HepG2 (cell line): Measurements from ENCODE around the gene ZNHIT6. TPM values are rescaled to one million over a fixed set of nuclear protein-coding genes. Genes with fewer than 3 reads are reported as not detected.

Source experiments
- ATAC-seq: fragments of 200-7000 bp; cut with Tn5 transposase; 3 replicates; pipeline ENCODE4 v1.9.1; 2020; ENCODE audit warnings: mild to moderate bottlenecking, moderate library complexity
- BruUV-seq: library from RNA; stranded (reverse); fragments of 400-500 nt; replicated peaks from 2 replicates; lab custom pipeline; 2021; lab: Mats Ljungman, UMichigan
- CTCF ChIA-PET: fragments of 300-600 bp; formaldehyde crosslinking; extraction: SDS; loops from one replicate; lab custom pipeline; 2021; ENCODE audit warnings: low total read pairs, inconsistent platforms, low intra/inter-chr PET ratio; lab: Yijun Ruan, JAX
- POLR2A ChIA-PET: fragments of 350-600 bp; sonication (Branson Sonifier 250); formaldehyde crosslinking; loops from one replicate; lab custom pipeline; 2020; ENCODE audit warnings: antibody characterized with exemption, inconsistent platforms; lab: Yijun Ruan, JAX
- DNase-seq: peaks from one replicate; pipeline ENCODE4 v3.0.0-alpha.2; 2015; ENCODE audit warnings: low spot score
- FAIRE-seq: peaks from 3 replicates; lab custom pipeline; 2011; peaks lifted over from hg19 to GRCh38; lab: Jason Lieb, UNC
- H2AFZ ChIP-seq: one replicate; pipeline ENCODE4 v1.6.1; 2011; ENCODE audit warnings: low read length, inconsistent platforms
- H3K27ac ChIP-seq: fragments of 300-600 bp; 3 replicates; pipeline ENCODE4 v1.8.0; 2011; ENCODE audit warnings: mixed run types, mild to moderate bottlenecking, mixed read lengths, low read length, inconsistent platforms; ENCODE audit not compliant: insufficient read depth; ENCODE audit errors: extremely low read length
- H3K27me3 ChIP-seq, 2 experiments: fragments of 200-600 bp in 1 of 2; 2 replicates in 1 of 2; 3 replicates in 1 of 2; pipeline versions ENCODE4 v1.6.0 to v1.8.0; 2011; ENCODE audit warnings: low read length in 2 of 2, mild to moderate bottlenecking in 2 of 2, moderate library complexity in 2 of 2, inconsistent platforms in 1 of 2; ENCODE audit not compliant: insufficient read depth in 2 of 2, control insufficient read depth in 1 of 2
- H3K36me3 ChIP-seq, 2 experiments: fragments of 200-600 bp in 1 of 2; replicated peaks in 1 of 2; 2 replicates in 1 of 2; 3 replicates in 1 of 2; pipeline versions ENCODE4 v1.5.1 to v1.8.0; 2011; ENCODE audit warnings: low read length in 2 of 2, inconsistent platforms in 1 of 2; ENCODE audit not compliant: insufficient read depth in 2 of 2, control insufficient read depth in 1 of 2
- H3K4me1 ChIP-seq: 2 replicates; pipeline ENCODE4 v1.5.1; 2012; ENCODE audit warnings: low read length, inconsistent platforms; ENCODE audit not compliant: insufficient read depth
- H3K4me2 ChIP-seq: 2 replicates; pipeline ENCODE4 v1.6.0; 2011; ENCODE audit warnings: low read depth, low read length, inconsistent platforms
- H3K4me3 ChIP-seq, 3 experiments: fragments of 200-600 bp in 1 of 3; sonication (generic), shearing (Covaris generic) in 1 of 3; replicated peaks in 1 of 3; 2 replicates each; pipeline ENCODE4 v1.5.1; 2011 to 2016; ENCODE audit warnings: low read length in 3 of 3, inconsistent platforms in 2 of 3, low read depth in 2 of 3, mild to moderate bottlenecking in 2 of 3, control low read depth in 1 of 3, mixed read lengths in 1 of 3; ENCODE audit not compliant: insufficient read depth in 1 of 3
- H3K79me2 ChIP-seq: one replicate; pipeline ENCODE4 v1.6.1; 2011; ENCODE audit warnings: low read length, inconsistent platforms; ENCODE audit not compliant: insufficient read depth
- H3K9ac ChIP-seq: 2 replicates; pipeline ENCODE4 v1.6.0; 2011; ENCODE audit warnings: mild to moderate bottlenecking, low read depth, low read length, inconsistent platforms; ENCODE audit not compliant: insufficient read depth
- H3K9me3 ChIP-seq: 2 replicates; pipeline ENCODE4 v1.5.1; 2012; ENCODE audit warnings: mild to moderate bottlenecking, low read length
- H4K20me1 ChIP-seq: 2 replicates; pipeline ENCODE4 v1.6.0; 2011; ENCODE audit warnings: inconsistent platforms, mild to moderate bottlenecking, low read length, moderate library complexity; ENCODE audit not compliant: insufficient read depth
- ADNP ChIP-seq: sonication (generic); formaldehyde crosslinking; IDR thresholded peaks from 2 replicates; pipeline ENCODE4 v1.4.0; 2020; ENCODE audit warnings: missing genetic modification reagents
- ATRX ChIP-seq: sonication (generic); formaldehyde crosslinking; IDR thresholded peaks from 2 replicates; pipeline ENCODE4 v1.4.0; 2020; ENCODE audit warnings: missing genetic modification reagents, borderline replicate concordance
- CHCHD3 ChIP-seq: sonication (generic); formaldehyde crosslinking; IDR thresholded peaks from 2 replicates; pipeline ENCODE4 v1.8.0; 2022; ENCODE audit warnings: mild to moderate bottlenecking, missing genetic modification reagents, moderate library complexity
- CREB3 ChIP-seq: sonication (generic); formaldehyde crosslinking; IDR thresholded peaks from 2 replicates; pipeline ENCODE4 v1.5.0; 2020; ENCODE audit warnings: missing genetic modification reagents
- HCFC1 ChIP-seq: fragments of 150-350 bp; IDR thresholded peaks from 2 replicates; pipeline ENCODE4 v1.6.1; 2014; ENCODE audit warnings: low read depth, low read length
- NFYC ChIP-seq: IDR thresholded peaks from 2 replicates; pipeline ENCODE4 v1.6.1; 2016; ENCODE audit warnings: missing genetic modification reagents, missing compliant biosample characterization
- SPEN ChIP-seq: sonication (generic); formaldehyde crosslinking; IDR thresholded peaks from 2 replicates; pipeline ENCODE4 v1.5.1; 2020; ENCODE audit warnings: low read depth, mild to moderate bottlenecking, missing genetic modification reagents
- TGIF2 ChIP-seq: IDR thresholded peaks from 2 replicates; pipeline ENCODE4 v1.6.1; 2016; ENCODE audit warnings: control low read depth, missing compliant biosample characterization
- ZFP36L2 ChIP-seq: sonication (generic); formaldehyde crosslinking; IDR thresholded peaks from 2 replicates; pipeline ENCODE4 v1.4.0; 2020; ENCODE audit warnings: missing genetic modification reagents
- ZFP37 ChIP-seq: sonication (generic); formaldehyde crosslinking; IDR thresholded peaks from 2 replicates; pipeline ENCODE4 v1.4.0; 2020; ENCODE audit warnings: missing genetic modification reagents, borderline replicate concordance
- ZKSCAN5 ChIP-seq: sonication (generic); formaldehyde crosslinking; IDR thresholded peaks from 2 replicates; pipeline ENCODE4 v1.5.1; 2020; ENCODE audit warnings: mild to moderate bottlenecking, missing genetic modification reagents
- ZNF20 ChIP-seq: sonication (generic); formaldehyde crosslinking; IDR thresholded peaks from 2 replicates; pipeline ENCODE4 v1.4.0; 2020; ENCODE audit warnings: mild to moderate bottlenecking, moderate library complexity, missing genetic modification reagents
- ZNF207 ChIP-seq: fragments of 450-650 bp; IDR thresholded peaks from 2 replicates; pipeline ENCODE4 v1.6.1; 2016; ENCODE audit warnings: antibody characterized with exemption, borderline replicate concordance
- ZNF276 ChIP-seq: sonication (generic); formaldehyde crosslinking; IDR thresholded peaks from 2 replicates; pipeline ENCODE4 v1.4.0; 2020; ENCODE audit warnings: mild to moderate bottlenecking, low read depth, missing genetic modification reagents
- ZNF468 ChIP-seq: sonication (generic); formaldehyde crosslinking; IDR thresholded peaks from 2 replicates; pipeline ENCODE4 v1.8.0; 2022; ENCODE audit warnings: mild to moderate bottlenecking, moderate library complexity, missing genetic modification reagents
- ZNF563 ChIP-seq: sonication (generic); formaldehyde crosslinking; IDR thresholded peaks from 2 replicates; pipeline ENCODE4 v1.8.0; 2022; ENCODE audit warnings: mild to moderate bottlenecking, moderate library complexity, missing genetic modification reagents
- ZNF782 ChIP-seq: sonication (generic); formaldehyde crosslinking; IDR thresholded peaks from 2 replicates; pipeline ENCODE4 v1.4.0; 2020; ENCODE audit warnings: missing genetic modification reagents, mild to moderate bottlenecking, borderline replicate concordance
- WGBS: methylation state at CpG from one replicate; pipeline ENCODE4 v1.1.6; 2017; ENCODE audit warnings: low lambda C conversion rate; 5-methylcytosine and 5-hydroxymethylcytosine counted together
- in situ Hi-C: cut with HindIII; loops from 2 replicates; pipeline ENCODE4 v1.10.0; 2017; ENCODE audit warnings: low pct_unique_long_range_greater_than_20kb; ENCODE audit not compliant: extremely low pct_ligation_motif_present
- intact Hi-C: fragments of 100-400 bp; cut with micrococcal nuclease; formaldehyde crosslinking; loops from one replicate; pipeline ENCODE4 v1.10.0; 2022; ENCODE audit not compliant: unreplicated experiment
- polyA plus RNA-seq, 8 experiments: library from polyadenylated mRNA; depleted of rRNA in 3 of 8; stranded (reverse) in 7 of 8; unstranded in 1 of 8; fragments of >200 nt; fragmentation: Illumina TruSeq in 4 of 8; extraction: Trizol in 4 of 8; gene quantifications; 2 replicates each; pipeline versions ENCODE4 v1.2.1 to v1.2.3, GENCODE V29; 2011 to 2016; ENCODE audit warnings: low read depth in 4 of 8, missing spikeins in 1 of 8, mixed read lengths in 1 of 8; ENCODE audit not compliant: insufficient read depth in 1 of 8
- total RNA-seq, 5 experiments: library from RNA; depleted of rRNA; stranded (reverse); fragments of >200 nt; fragmentation: Illumina TruSeq; extraction: Trizol; gene quantifications; 2 replicates each; pipeline ENCODE4 v1.2.3, GENCODE V29; 2016; ENCODE audit warnings: low read depth in 1 of 5
- TF ChIP-seq, protein P1 (sequence below): sonication (generic); formaldehyde crosslinking; IDR thresholded peaks from 2 replicates; pipeline ENCODE4 v1.5.1; 2020; ENCODE audit warnings: missing genetic modification reagents, mild to moderate bottlenecking, borderline replicate concordance
- TF ChIP-seq, protein P2 (sequence below): sonication (generic); formaldehyde crosslinking; IDR thresholded peaks from 2 replicates; pipeline ENCODE4 v1.5.1; 2020; ENCODE audit warnings: mild to moderate bottlenecking, missing genetic modification reagents, borderline replicate concordance

Gene ZNHIT6
- total and polyA plus RNA-seq, 2 of the 13 experiments (the other 11 are each of a cell fraction or from before 2014, with no cell fraction given): 6.0 to 15.2 TPM

- TF ChIP-seq ZNF276 (no peak), ZNF207 (no peak)
- TF ChIP-seq, all 625 proteins: peak for 0
Observed at GRCh38 chr1:85748120-85748519, 39.9 kb upstream of the ZNHIT6 start (continued).

DNA sequence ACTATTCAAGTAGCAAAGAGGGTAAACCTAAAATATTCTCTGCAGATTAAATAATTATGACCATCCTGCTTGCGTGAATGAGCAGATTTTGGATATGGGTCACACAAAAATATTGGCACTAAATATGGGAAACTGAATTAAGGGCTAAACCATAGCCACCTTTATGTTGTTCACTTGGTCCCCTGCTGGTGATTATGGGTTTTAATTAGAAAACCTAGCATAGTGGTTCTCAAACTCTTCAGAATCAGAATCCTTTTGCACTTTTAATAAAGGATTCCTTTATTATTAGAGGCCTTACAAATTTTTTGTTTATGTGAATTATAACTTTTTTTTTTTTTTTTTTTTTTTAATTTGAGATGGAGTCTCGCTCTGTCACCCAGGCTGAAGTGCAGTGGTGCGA lies 38.5 kb upstream of the ZNHIT6 start:
- H4K20me1 ChIP-seq: no peaks in the 10 kb centered on the region
- no peak overlapping the region for H3K9ac ChIP-seq
- ChIA-PET CTCF (no interaction called here), POLR2A (no interaction called here)
- ATAC-seq: no peak
- no peaks in the 10 kb centered on the region for H3K9me3 ChIP-seq
- in situ Hi-C loops: no loop called here
- no peaks in the 10 kb centered on the region for H3K79me2 ChIP-seq
- intact Hi-C loops: no loop called here
- no peaks in the 10 kb centered on the region for H3K4me1 ChIP-seq
- no peak for DNase-seq
- no peaks in the 10 kb centered on the region for H3K27me3 ChIP-seq
- no peak overlapping the region for H2AFZ ChIP-seq
- H3K4me2 ChIP-seq: no peak overlapping the region
- no peaks in the 10 kb centered on the region for H3K36me3 ChIP-seq
- no peak for FAIRE-seq
- no peak overlapping the region for H3K4me3 ChIP-seq
- H3K27ac ChIP-seq: no peak overlapping the region
- BruUV-seq: no TSS peak
- TF ChIP-seq SPEN (CRISPR knock-in tag) (no peak), ADNP (CRISPR knock-in tag) (no peak), HCFC1 (no peak), ZFP36L2 (no peak), ZNF782 (CRISPR knock-in tag) (no peak), ZNF20 (CRISPR knock-in tag) (no peak), ZNF563 (CRISPR knock-in tag) (no peak), CHCHD3 (CRISPR knock-in tag) (no peak), ZFP37 (CRISPR knock-in tag) (no peak), NFYC (no peak), CREB3 (CRISPR knock-in tag) (no peak), ATRX (CRISPR knock-in tag) (no peak), ZKSCAN5 (no peak), ZNF468 (CRISPR knock-in tag) (no peak), TGIF2 (CRISPR knock-in tag) (no peak)
- TF ChIP-seq, protein P1, sequence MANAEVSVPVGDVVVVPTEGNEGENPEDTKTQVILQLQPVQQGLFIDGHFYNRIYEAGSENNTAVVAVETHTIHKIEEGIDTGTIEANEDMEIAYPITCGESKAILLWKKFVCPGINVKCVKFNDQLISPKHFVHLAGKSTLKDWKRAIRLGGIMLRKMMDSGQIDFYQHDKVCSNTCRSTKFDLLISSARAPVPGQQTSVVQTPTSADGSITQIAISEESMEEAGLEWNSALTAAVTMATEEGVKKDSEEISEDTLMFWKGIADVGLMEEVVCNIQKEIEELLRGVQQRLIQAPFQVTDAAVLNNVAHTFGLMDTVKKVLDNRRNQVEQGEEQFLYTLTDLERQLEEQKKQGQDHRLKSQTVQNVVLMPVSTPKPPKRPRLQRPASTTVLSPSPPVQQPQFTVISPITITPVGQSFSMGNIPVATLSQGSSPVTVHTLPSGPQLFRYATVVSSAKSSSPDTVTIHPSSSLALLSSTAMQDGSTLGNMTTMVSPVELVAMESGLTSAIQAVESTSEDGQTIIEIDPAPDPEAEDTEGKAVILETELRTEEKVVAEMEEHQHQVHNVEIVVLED (CRISPR knock-in tag): no peak
- TF ChIP-seq, protein P2, sequence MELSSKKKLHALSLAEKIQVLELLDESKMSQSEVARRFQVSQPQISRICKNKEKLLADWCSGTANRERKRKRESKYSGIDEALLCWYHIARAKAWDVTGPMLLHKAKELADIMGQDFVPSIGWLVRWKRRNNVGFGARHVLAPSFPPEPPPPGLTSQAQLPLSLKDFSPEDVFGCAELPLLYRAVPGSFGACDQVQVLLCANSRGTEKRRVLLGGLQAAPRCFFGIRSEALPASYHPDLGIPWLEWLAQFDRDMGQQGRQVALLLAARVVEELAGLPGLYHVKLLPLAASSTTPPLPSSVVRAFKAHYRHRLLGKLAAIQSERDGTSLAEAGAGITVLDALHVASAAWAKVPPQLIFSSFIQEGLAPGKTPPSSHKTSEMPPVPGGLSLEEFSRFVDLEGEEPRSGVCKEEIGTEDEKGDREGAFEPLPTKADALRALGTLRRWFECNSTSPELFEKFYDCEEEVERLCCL (CRISPR knock-in tag): no peak
- 58% methylated on average over 3 of the region's 3 CpGs for WGBS
